A673 (cell line): ENCODE results near the gene ZNF552. TPM values are rescaled to one million over a fixed set of nuclear protein-coding genes. Genes with fewer than 3 reads are reported as not detected.

ENCODE experiments used
- BruUV-seq: library from RNA; stranded (reverse); fragments of 400-500 nt; replicated peaks from 2 replicates; lab custom pipeline; 2021; lab: Mats Ljungman, UMichigan
- CTCF ChIA-PET: fragments of 300-600 bp; sonication (Branson Sonifier 250); formaldehyde crosslinking; loops from one replicate; lab custom pipeline; 2022; ENCODE audit warnings: antibody characterized with exemption; lab: Charles Lee
- POLR2A ChIA-PET: fragments of 300-600 bp; sonication (Branson Sonifier 250); formaldehyde crosslinking; loops from one replicate; lab custom pipeline; 2022; ENCODE audit warnings: antibody characterized with exemption; ENCODE audit not compliant: low non-redundant PET; lab: Charles Lee
- DNase-seq: peaks from one replicate; pipeline ENCODE4 v3.0.0-alpha.2; 2015; ENCODE audit warnings: low spot score
- H3K27ac ChIP-seq: fragments of 200-600 bp; sonication (generic); 2 replicates; pipeline ENCODE4 v1.5.1; 2016; ENCODE audit warnings: mixed run types, low read depth, mild to moderate bottlenecking, mixed read lengths, antibody characterized with exemption, low read length; ENCODE audit not compliant: poor library complexity, severe bottlenecking
- H3K27me3 ChIP-seq: fragments of 200-600 bp; sonication (generic); replicated peaks from 2 replicates; pipeline ENCODE4 v1.6.1; 2017; ENCODE audit warnings: mixed run types, low read depth, mild to moderate bottlenecking, mixed read lengths, antibody characterized with exemption, low read length; ENCODE audit not compliant: insufficient read depth, poor library complexity
- H3K36me3 ChIP-seq: fragments of 200-600 bp; sonication (generic); 2 replicates; pipeline ENCODE4 v1.6.1; 2016; ENCODE audit warnings: mixed run types, mild to moderate bottlenecking, mixed read lengths, antibody characterized with exemption, low read length; ENCODE audit not compliant: insufficient read depth, poor library complexity, severe bottlenecking
- H3K4me1 ChIP-seq: fragments of 200-600 bp; sonication (generic); 2 replicates; pipeline ENCODE4 v1.6.1; 2017; ENCODE audit warnings: mixed run types, mild to moderate bottlenecking, mixed read lengths, antibody characterized with exemption, low read length; ENCODE audit not compliant: insufficient read depth, poor library complexity, severe bottlenecking
- H3K4me3 ChIP-seq: fragments of 200-600 bp; sonication (generic); 2 replicates; pipeline ENCODE4 v1.5.1; 2016; ENCODE audit warnings: low read depth, mixed run types, mild to moderate bottlenecking, mixed read lengths, low read length; ENCODE audit not compliant: poor library complexity, severe bottlenecking
- H3K9me3 ChIP-seq: fragments of 200-600 bp; sonication (generic); 2 replicates; pipeline ENCODE4 v1.6.1; 2016; ENCODE audit warnings: mixed run types, low read depth, mild to moderate bottlenecking, mixed read lengths, antibody characterized with exemption, low read length; ENCODE audit not compliant: poor library complexity, severe bottlenecking
- CTCF ChIP-seq: fragments of 300-800, 200-600 bp; sonication (generic); conservative IDR thresholded peaks from 2 replicates; pipeline ENCODE4 v1.5.1; 2017; ENCODE audit warnings: low read depth, mild to moderate bottlenecking, antibody characterized with exemption, low read length, moderate library complexity, mixed read lengths
- EZH2 ChIP-seq: fragments of 200-600 bp; sonication (generic); IDR thresholded peaks from 2 replicates; pipeline ENCODE4 v1.6.1; 2017; ENCODE audit warnings: borderline replicate concordance, low read depth, mild to moderate bottlenecking, mixed read lengths, antibody characterized with exemption, low read length; ENCODE audit not compliant: poor library complexity, severe bottlenecking
- intact Hi-C: fragments of 100-400 bp; cut with micrococcal nuclease; formaldehyde crosslinking; loops from one replicate; pipeline ENCODE4 v1.10.0; 2022; ENCODE audit not compliant: unreplicated experiment
- total RNA-seq: library from RNA; stranded (reverse); gene quantifications from 2 replicates; pipeline ENCODE4 v1.2.3, GENCODE V29; 2021

The ZNF552 gene
- total RNA-seq, 1 experiment from 2014 or later = 10.6 TPM

- ChIA-PET POLR2A (no interaction called here), CTCF (no interaction called here)
- H3K9me3 ChIP-seq = peaks cover 63% of the 10 kb centered on the region
- intact Hi-C loops = no loop called here
- peaks cover 66% of the 10 kb centered on the region for H3K36me3 ChIP-seq
- H3K27me3 ChIP-seq = no peaks in the 10 kb centered on the region
- no peaks in the 10 kb centered on the region for H3K4me1 ChIP-seq
- no peak for DNase-seq
- no peak overlapping the region for H3K27ac ChIP-seq
- TF ChIP-seq CTCF (no peak), EZH2 (no peak)
- no TSS peak for BruUV-seq
- no peak overlapping the region for H3K4me3 ChIP-seq
These were observed 35.4 kb downstream of the ZNF552 start for GRCh38 chr19:57779220-57779845.

GRCh38 chr19:57778336-57778735 is 36.4 kb downstream of the ZNF552 start:
- Histone ChIP-seq H3K36me3 (peaks cover 70% of the 10 kb centered on the region), H3K4me1 (no peaks in the 10 kb centered on the region), H3K4me3 (no peak overlapping the region), H3K27ac (no peak overlapping the region), H3K27me3 (no peaks in the 10 kb centered on the region), H3K9me3 (peaks cover 68% of the 10 kb centered on the region)
- intact Hi-C loops = no loop called here
- POLR2A ChIA-PET = no interaction called here
- CTCF ChIA-PET = no interaction called here
- DNase-seq = no peak
- TF ChIP-seq EZH2 (no peak), CTCF (no peak)
- no TSS peak for BruUV-seq

- BruUV-seq = no TSS peak
- H3K4me3 ChIP-seq = no peak overlapping the region
- POLR2A ChIA-PET = no interaction called here
- H3K9me3 ChIP-seq = peaks cover 72% of the 10 kb centered on the region
- TF ChIP-seq CTCF (no peak), EZH2 (no peak)
- intact Hi-C loops = no loop called here
- no peaks in the 10 kb centered on the region for H3K27me3 ChIP-seq
- peaks cover 81% of the 10 kb centered on the region for H3K36me3 ChIP-seq
- H3K4me1 ChIP-seq = no peaks in the 10 kb centered on the region
- CTCF ChIA-PET = no interaction called here
- H3K27ac ChIP-seq = no peak overlapping the region
- DNase-seq = no peak
These were observed 37.9 kb downstream of the ZNF552 start for GRCh38 chr19:57776764-57777296.
